CD4-positive, CD25-positive, alpha-beta regulatory T cell (primary cell): ENCODE results near the gene KRTAP9-4. TPM values are rescaled to one million over a fixed set of nuclear protein-coding genes. Genes with fewer than 3 reads are reported as not detected.
"Not testable (repeated sequence)": the region's sequence is repeated elsewhere in the genome, so short reads cannot be mapped to it uniquely, and the experiment has no call there.

Experiments
- ATAC-seq, 2 donors: fragments of 150-1000 bp; cut with Tn5 transposase; one replicate each; pipeline ENCODE4 v1.10.0; 2021; ENCODE audit warnings: low read depth in 2 of 2, moderate number of reproducible peaks in 2 of 2, moderate library complexity in 1 of 2
- DNase-seq, 3 donors: peaks; one replicate each; pipeline versions ENCODE4 v3.0.0 to v3.0.0-alpha.2; 2012 to 2022; ENCODE audit warnings: mixed read lengths in 1 of 3
- H3K27ac ChIP-seq: one replicate; pipeline ENCODE4 v1.7.0; 2013; ENCODE audit warnings: mild to moderate bottlenecking, low read length; ENCODE audit not compliant: insufficient read depth, poor library complexity, severe bottlenecking
- H3K27me3 ChIP-seq: one replicate; pipeline ENCODE4 v1.7.0; 2013; ENCODE audit warnings: low read length; ENCODE audit not compliant: control insufficient read depth, insufficient read depth
- H3K36me3 ChIP-seq: one replicate; pipeline ENCODE4 v1.7.0; 2013; ENCODE audit warnings: mild to moderate bottlenecking, low read length, moderate library complexity; ENCODE audit not compliant: control insufficient read depth, insufficient read depth
- H3K4me1 ChIP-seq: 2 replicates; pipeline ENCODE4 v1.7.0; 2013; ENCODE audit warnings: mild to moderate bottlenecking, low read length; ENCODE audit not compliant: insufficient read depth, control insufficient read depth, poor library complexity, severe bottlenecking
- H3K4me3 ChIP-seq: one replicate; pipeline ENCODE4 v1.7.0; 2013; ENCODE audit warnings: low read depth, mild to moderate bottlenecking, low read length, moderate library complexity
- H3K9me3 ChIP-seq, 2 experiments: 1 replicate in 1 of 2; 2 replicates in 1 of 2; pipeline ENCODE4 v1.7.0; 2013; ENCODE audit warnings: low read length in 2 of 2, mild to moderate bottlenecking in 1 of 2, moderate library complexity in 1 of 2; ENCODE audit not compliant: control insufficient read depth in 2 of 2
- H3K27ac Mint-ChIP-seq, 3 donors: one replicate each; pipeline ENCODE4 v1.8.0; 2020 to 2022; ENCODE audit warnings: mild to moderate bottlenecking in 3 of 3, mixed read lengths in 3 of 3, moderate library complexity in 2 of 3
- H3K27me3 Mint-ChIP-seq: one replicate; pipeline ENCODE4 v1.8.0; 2022; ENCODE audit warnings: mild to moderate bottlenecking, mixed read lengths
- H3K36me3 Mint-ChIP-seq: one replicate; pipeline ENCODE4 v1.8.0; 2020; ENCODE audit warnings: mixed read lengths
- H3K4me1 Mint-ChIP-seq, 4 donors: one replicate each; pipeline ENCODE4 v1.8.0; 2020 to 2022; ENCODE audit warnings: mixed read lengths in 4 of 4, mild to moderate bottlenecking in 1 of 4
- H3K4me3 Mint-ChIP-seq, 4 donors: one replicate each; pipeline ENCODE4 v1.8.0; 2020 to 2022; ENCODE audit warnings: mild to moderate bottlenecking in 4 of 4, mixed read lengths in 4 of 4, moderate library complexity in 3 of 4
- H3K9me3 Mint-ChIP-seq, 7 donors: one replicate each; pipeline ENCODE4 v1.8.0; 2020 to 2022; ENCODE audit warnings: mixed read lengths in 7 of 7, mild to moderate bottlenecking in 3 of 7, moderate library complexity in 2 of 7
- polyA plus RNA-seq, 4 donors: library from polyadenylated mRNA; unstranded; fragments of 300-500 nt; fragmentation: Illumina TruSeq; gene quantifications; one replicate each; pipeline ENCODE4 v1.2.3, GENCODE V29; 2021
- total RNA-seq: library from RNA; stranded (reverse); gene quantifications from one replicate; pipeline ENCODE4 v1.2.3, GENCODE V29; 2022

KRTAP9-4 gene
- total RNA-seq (not detected), polyA plus RNA-seq (not detected)

- ATAC-seq, H3K9me3 Mint-ChIP-seq, DNase-seq, H3K27ac ChIP-seq, H3K4me3 ChIP-seq, H3K36me3 Mint-ChIP-seq, H3K36me3 ChIP-seq, H3K4me3 Mint-ChIP-seq, H3K27me3 ChIP-seq, H3K9me3 ChIP-seq, H3K4me1 ChIP-seq, H3K4me1 Mint-ChIP-seq: not testable (repeated sequence)
- Mint-ChIP-seq H3K27ac (peak within 1 kb of the TSS in 1 of 3 donors; percentile 10), H3K27me3 (peaks cover 36% of the 10 kb centered on the region)
These were observed at the start of gene KRTAP9-4 for GRCh38 chr17:41249637-41250240. Gene KRTAP9-4 (plus strand): TSS chr17:41249687. CDS start chr17:41249721, 34 bp downstream.

GRCh38 chr17:41211845-41212466 is 37.5 kb upstream of the KRTAP9-4 start:
- ATAC-seq (no peak), DNase-seq (no peak)
- Mint-ChIP-seq H3K4me1 (peaks cover 0 to 2% (median under 1%) of the 10 kb centered on the region in 4 donors), H3K4me3 (no peak overlapping the region), H3K36me3 (no peaks in the 10 kb centered on the region), H3K27me3 (peaks cover 36% of the 10 kb centered on the region), H3K9me3 (peaks cover 0 to 7% (median 0%) of the 10 kb centered on the region in 7 donors), H3K27ac (peak overlapping the region in 1 of 3 donors; percentile 52)
- no peaks in the 10 kb centered on the region for H3K36me3 ChIP-seq
- H3K27me3 ChIP-seq, result peaks cover 17% of the 10 kb centered on the region
- no peaks in the 10 kb centered on the region for H3K9me3 ChIP-seq
- H3K27ac ChIP-seq, result no peak overlapping the region
- H3K4me3 ChIP-seq, result no peak overlapping the region
- no peaks in the 10 kb centered on the region for H3K4me1 ChIP-seq

- no peak for DNase-seq
- Histone ChIP-seq H3K27me3 (peaks cover 15% of the 10 kb centered on the region), H3K4me3 (no peak overlapping the region), H3K4me1 (no peaks in the 10 kb centered on the region), H3K27ac (no peak overlapping the region), H3K36me3 (no peaks in the 10 kb centered on the region), H3K9me3 (no peaks in the 10 kb centered on the region)
- no peak for ATAC-seq
- Mint-ChIP-seq H3K27me3 (peaks cover 39% of the 10 kb centered on the region), H3K27ac (peak overlapping the region in 1 of 3 donors; percentile 63), H3K9me3 (peaks cover 0 to 8% (median 0%) of the 10 kb centered on the region in 7 donors), H3K4me1 (peaks cover 0 to 2% (median under 1%) of the 10 kb centered on the region in 4 donors), H3K36me3 (no peaks in the 10 kb centered on the region), H3K4me3 (no peak overlapping the region)
These were observed 36.8 kb upstream of the KRTAP9-4 start for GRCh38 chr17:41212524-41213169.

GRCh38 chr17:41215681-41216080 is 33.8 kb upstream of the KRTAP9-4 start:
- no peak overlapping the region for H3K27ac ChIP-seq
- Mint-ChIP-seq H3K27me3 (peaks cover 23% of the 10 kb centered on the region), H3K36me3 (no peaks in the 10 kb centered on the region), H3K27ac (no peak overlapping the region), H3K4me3 (no peak overlapping the region), H3K9me3 (peaks cover 0 to 10% (median 2%) of the 10 kb centered on the region in 7 donors), H3K4me1 (peaks cover 0 to 2% (median under 1%) of the 10 kb centered on the region in 4 donors)
- no peak for DNase-seq
- H3K27me3 ChIP-seq, result peaks cover 10% of the 10 kb centered on the region
- H3K4me1 ChIP-seq, result no peaks in the 10 kb centered on the region
- H3K36me3 ChIP-seq, result no peaks in the 10 kb centered on the region
- ATAC-seq, result no peak
- no peak overlapping the region for H3K4me3 ChIP-seq
- H3K9me3 ChIP-seq, result no peaks in the 10 kb centered on the region

GRCh38 chr17:41223821-41224220 is 25.7 kb upstream of the KRTAP9-4 start:
- no peak overlapping the region for H3K4me3 ChIP-seq
- H3K27ac Mint-ChIP-seq, result no peak overlapping the region
- ATAC-seq (no peak), DNase-seq (no peak)
- H3K9me3 Mint-ChIP-seq, result peaks cover 0 to 8% (median 2%) of the 10 kb centered on the region in 7 donors
- no peaks in the 10 kb centered on the region for H3K36me3 ChIP-seq
- H3K36me3 Mint-ChIP-seq, result no peaks in the 10 kb centered on the region
- H3K9me3 ChIP-seq, result no peaks in the 10 kb centered on the region
- H3K27ac ChIP-seq, result no peak overlapping the region
- H3K4me1 ChIP-seq, result no peaks in the 10 kb centered on the region
- no peak overlapping the region for H3K4me3 Mint-ChIP-seq
- peaks cover 6% of the 10 kb centered on the region for H3K27me3 ChIP-seq
- peaks cover 34% of the 10 kb centered on the region for H3K27me3 Mint-ChIP-seq
- peaks cover 0 to 3% (median 0%) of the 10 kb centered on the region in 4 donors for H3K4me1 Mint-ChIP-seq

GRCh38 chr17:41226051-41226450 is 23.4 kb upstream of the KRTAP9-4 start:
- Mint-ChIP-seq H3K4me1 (peaks cover 0 to 6% (median 2%) of the 10 kb centered on the region in 4 donors), H3K27me3 (peaks cover 26% of the 10 kb centered on the region), H3K36me3 (no peaks in the 10 kb centered on the region), H3K4me3 (no peak overlapping the region), H3K9me3 (peaks cover 0 to 1% (median 0%) of the 10 kb centered on the region in 7 donors), H3K27ac (no peak overlapping the region)
- H3K27ac ChIP-seq, result no peak overlapping the region
- H3K36me3 ChIP-seq, result no peaks in the 10 kb centered on the region
- ATAC-seq (no peak), DNase-seq (no peak)
- no peak overlapping the region for H3K4me3 ChIP-seq
- H3K4me1 ChIP-seq, result no peaks in the 10 kb centered on the region
- peaks cover 9% of the 10 kb centered on the region for H3K27me3 ChIP-seq
- no peaks in the 10 kb centered on the region for H3K9me3 ChIP-seq

GRCh38 chr17:41226598-41227095 is 22.8 kb upstream of the KRTAP9-4 start, which contains the start of gene KRTAP9-2:
Gene KRTAP9-2 (plus strand): TSS chr17:41226648. CDS start chr17:41226655, 7 bp downstream.
- not testable (repeated sequence) for H3K27me3 ChIP-seq, H3K9me3 Mint-ChIP-seq, H3K36me3 ChIP-seq, H3K9me3 ChIP-seq, H3K4me3 ChIP-seq, H3K4me1 Mint-ChIP-seq, DNase-seq, H3K36me3 Mint-ChIP-seq, H3K27ac Mint-ChIP-seq, ATAC-seq, H3K4me1 ChIP-seq, H3K27ac ChIP-seq, H3K4me3 Mint-ChIP-seq
- peaks cover 26% of the 10 kb centered on the region for H3K27me3 Mint-ChIP-seq
